ENCODE results near the gene CPT1A. TPM values are rescaled to one million over a fixed set of nuclear protein-coding genes. Genes with fewer than 3 reads are reported as not detected.

CPT1A gene
- total and polyA plus RNA-seq, 7 donors = 8.6 to 29.2 (median 12.9) TPM

GRCh38 chr11:68855205-68855981, 13.7 kb upstream of the CPT1A start:
- Histone ChIP-seq H3K4me3 (peak overlapping the region; percentile 69), H3K27ac (peak overlapping the region; percentile 30), H3K9me3 (no peaks in the 10 kb centered on the region), H3K36me3 (ENCODE audit: insufficient read depth in 1 of 2, low read depth in 1 of 2) (no peaks in the 10 kb centered on the region), H3K27me3 (ENCODE audit: insufficient read depth in 3 of 3, low read length in 2 of 3) (peaks cover 0 to 27% (median 3%) of the 10 kb centered on the region in 3 donors), H3K4me1 (peaks cover 3% of the 10 kb centered on the region)
- peak; percentile 29 for TF ChIP-seq CTCF (IDR thresholded peaks at IDR 0.05)
- ATAC-seq = peak; percentile 49 to 93 (median 71)
- WGBS, 3 donors = 5 to 15% (median 6%) methylated on average over 33 to 62 of the region's 62 CpGs
- DNase-seq = peak; percentile 45 to 83
- intact Hi-C loops (cut with DNase I) = no loop called here

GRCh38 chr11:68854273-68854958, 12.7 kb upstream of the CPT1A start:
- Histone ChIP-seq H3K27me3 (ENCODE audit: insufficient read depth in 3 of 3, low read length in 2 of 3) (peaks cover 0 to 27% (median 3%) of the 10 kb centered on the region in 3 donors), H3K4me1 (peaks cover 3% of the 10 kb centered on the region), H3K27ac (no peak overlapping the region), H3K36me3 (ENCODE audit: insufficient read depth in 1 of 2, low read depth in 1 of 2) (no peaks in the 10 kb centered on the region), H3K9me3 (no peaks in the 10 kb centered on the region), H3K4me3 (peak overlapping the region; percentile 69)
- 24 to 26% (median 26%) methylated on average over 28 to 42 of the region's 42 CpGs for WGBS, 3 donors
- intact Hi-C loops (cut with DNase I) = no loop called here
- peak in 1 of 4 donors; percentile 18 for ATAC-seq
- DNase-seq = no peak
- no peak for TF ChIP-seq CTCF (IDR thresholded peaks at IDR 0.05)

GRCh38 chr11:68852628-68853027, 10.9 kb upstream of the CPT1A start:
- Histone ChIP-seq H3K36me3 (ENCODE audit: insufficient read depth in 1 of 2, low read depth in 1 of 2) (no peaks in the 10 kb centered on the region), H3K4me3 (no peak overlapping the region), H3K27ac (no peak overlapping the region), H3K27me3 (ENCODE audit: insufficient read depth in 3 of 3, low read length in 2 of 3) (peaks cover 0 to 27% (median 3%) of the 10 kb centered on the region in 3 donors), H3K9me3 (no peaks in the 10 kb centered on the region), H3K4me1 (peaks cover 3% of the 10 kb centered on the region)
- ATAC-seq (no peak), DNase-seq (no peak)
- intact Hi-C loops (cut with DNase I) = no loop called here
- TF ChIP-seq CTCF (IDR thresholded peaks at IDR 0.05) = no peak
- WGBS, 3 donors = 73 to 79% (median 77%) methylated on average over 8 of the region's 8 CpGs

- 77 to 89% (median 83%) methylated on average over 15 of the region's 15 CpGs for WGBS, 3 donors
- no peaks in the 10 kb centered on the region for H3K36me3 ChIP-seq (ENCODE audit: insufficient read depth in 1 of 2, low read depth in 1 of 2)
- no peak for TF ChIP-seq CTCF (IDR thresholded peaks at IDR 0.05)
- no peak overlapping the region for H3K4me3 ChIP-seq
- DNase-seq (peak in 1 of 2 donors; percentile 2), ATAC-seq (no peak)
- intact Hi-C loops (cut with DNase I) = loop anchor here in 1 of 2 donors (10.0 kb wide), 1 partner anchor 196 kb away; the partner anchor contains the start of gene TPCN2
- H3K27ac ChIP-seq = no peak overlapping the region
- peaks cover 8% of the 10 kb centered on the region for H3K4me1 ChIP-seq
- H3K27me3 ChIP-seq (ENCODE audit: insufficient read depth in 3 of 3, low read length in 2 of 3) = peaks cover 0 to 6% (median 0%) of the 10 kb centered on the region in 3 donors
- H3K9me3 ChIP-seq = no peaks in the 10 kb centered on the region
Observed at GRCh38 chr11:68848429-68848828, 6.7 kb upstream of the CPT1A start.
